Cardiac fibroblast (primary cell): ENCODE results near the gene NT5C1A.

Source experiments
- DNase-seq, 2 donors: peaks; one replicate each; pipeline versions ENCODE4 v3.0.0 to v3.0.0-alpha.2; 2010; ENCODE audit warnings: low read depth in 2 of 2
- H3K4me3 ChIP-seq, 2 donors: replicated peaks in 1 of 2; 1 replicate in 1 of 2; 2 replicates in 1 of 2; pipeline ENCODE4 v1.5.1; 2011; ENCODE audit warnings: low read depth in 2 of 2, low read length in 2 of 2, mild to moderate bottlenecking in 2 of 2, moderate library complexity in 1 of 2
- CTCF ChIP-seq: IDR thresholded peaks from one replicate; pipeline ENCODE4 v1.5.1; 2011; ENCODE audit warnings: low read depth, mild to moderate bottlenecking, low read length, inconsistent platforms

Gene NT5C1A

GRCh38 chr1:39690225-39690624 lies 18.3 kb upstream of the NT5C1A start:
- DNase-seq, result no peak
- no peak overlapping the region for H3K4me3 ChIP-seq
- no peak for TF ChIP-seq CTCF

- TF ChIP-seq CTCF, result no peak
These were observed 17.7 kb upstream of the NT5C1A start for GRCh38 chr1:39689635-39690034.

GRCh38 chr1:39689214-39689613 lies 17.3 kb upstream of the NT5C1A start:
- no peak overlapping the region for H3K4me3 ChIP-seq
- TF ChIP-seq CTCF, result no peak
- no peak for DNase-seq

More at GRCh38 chr1:39689635-39690034, 17.7 kb upstream of the NT5C1A start:
- H3K4me3 ChIP-seq, result no peak overlapping the region
- DNase-seq, result no peak

GRCh38 chr1:39688706-39689105 lies 16.8 kb upstream of the NT5C1A start:
- H3K4me3 ChIP-seq, result no peak overlapping the region
- DNase-seq, result no peak
- TF ChIP-seq CTCF, result no peak

GRCh38 chr1:39687243-39687642 lies 15.3 kb upstream of the NT5C1A start:
- TF ChIP-seq CTCF, result no peak
- H3K4me3 ChIP-seq, result no peak overlapping the region
- no peak for DNase-seq

GRCh38 chr1:39685071-39685470 lies 13.2 kb upstream of the NT5C1A start:
- no peak overlapping the region for H3K4me3 ChIP-seq
- no peak for DNase-seq
- TF ChIP-seq CTCF, result no peak

GRCh38 chr1:39684313-39684664 lies 12.4 kb upstream of the NT5C1A start:
- DNase-seq, result no peak
- H3K4me3 ChIP-seq, result no peak overlapping the region
- no peak for TF ChIP-seq CTCF
